K562 (cell line): ENCODE measurements around the gene CFAP298. TPM values are rescaled to one million over a fixed set of nuclear protein-coding genes. Genes with fewer than 3 reads are reported as not detected.

Experiments
- ADNP ChIP-seq: fragments of 200-800 bp; sonication (Bioruptor generic); IDR thresholded peaks from 2 replicates; pipeline ENCODE4 v1.6.1; 2016; ENCODE audit warnings: missing genetic modification characterization, missing compliant biosample characterization
- ATF1 ChIP-seq, 2 experiments: fragments of 450-650 bp in 1 of 2; IDR thresholded peaks; 2 replicates each; pipeline ENCODE4 v1.6.1; 2016; ENCODE audit warnings: missing compliant biosample characterization in 1 of 2, missing genetic modification characterization in 1 of 2
- ELF1 ChIP-seq: fragments of 200-800 bp; sonication (Bioruptor generic); IDR thresholded peaks from 2 replicates; pipeline ENCODE4 v1.6.1; 2016; ENCODE audit warnings: missing genetic modification characterization, missing compliant biosample characterization
- GABPB2 ChIP-seq: fragments of 250-450 bp; sonication (Bioruptor Pico); conservative IDR thresholded peaks from 2 replicates; pipeline ENCODE4 v1.5.1; 2021; ENCODE audit warnings: mild to moderate bottlenecking
- LCOR ChIP-seq: sonication (generic); formaldehyde crosslinking; IDR thresholded peaks from 2 replicates; pipeline ENCODE4 v1.8.0; 2022; ENCODE audit warnings: mild to moderate bottlenecking, missing genetic modification reagents
- MCM5 ChIP-seq: fragments of 450-650 bp; IDR thresholded peaks from 2 replicates; pipeline ENCODE4 v1.6.1; 2016; ENCODE audit warnings: low read depth
- NFRKB ChIP-seq: fragments of 450-650 bp; IDR thresholded peaks from 2 replicates; pipeline ENCODE4 v1.6.1; 2016; ENCODE audit warnings: low read depth
- PML ChIP-seq: IDR thresholded peaks from 2 replicates; pipeline ENCODE4 v1.6.1; 2012; ENCODE audit warnings: low read length, inconsistent platforms
- RFX1 ChIP-seq: fragments of 450-650 bp; IDR thresholded peaks from 2 replicates; pipeline ENCODE4 v1.6.1; 2016; ENCODE audit warnings: mild to moderate bottlenecking, moderate library complexity
- STAG1 ChIP-seq: sonication (generic); formaldehyde crosslinking; IDR thresholded peaks from 2 replicates; pipeline ENCODE4 v1.5.0; 2020; ENCODE audit warnings: missing genetic modification reagents, borderline replicate concordance
- ZBTB1 ChIP-seq: sonication (generic); formaldehyde crosslinking; IDR thresholded peaks from 2 replicates; pipeline ENCODE4 v1.8.1; 2023; ENCODE audit warnings: missing genetic modification reagents, low read depth, mild to moderate bottlenecking, borderline replicate concordance
- ZNF224 ChIP-seq: sonication (generic); formaldehyde crosslinking; IDR thresholded peaks from 2 replicates; pipeline ENCODE4 v1.8.0; 2022; ENCODE audit warnings: mild to moderate bottlenecking, missing genetic modification reagents
- ZNF79 ChIP-seq: fragments of 250-450 bp; sonication (Bioruptor Pico); IDR thresholded peaks from 2 replicates; pipeline ENCODE4 v1.4.0; 2020; ENCODE audit warnings: low read depth, mild to moderate bottlenecking, moderate library complexity
- polyA plus RNA-seq, 8 experiments: library from polyadenylated mRNA; depleted of rRNA in 4 of 8; stranded (reverse) in 5 of 8; unstranded in 3 of 8; fragments of >200 nt; fragmentation: Nextera tagmentation in 2 of 8; fragmentation: Illumina TruSeq in 1 of 8; extraction: Ambion mirVana in 2 of 8; extraction: Trizol in 1 of 8; gene quantifications; 2 replicates each; pipeline versions ENCODE4 v1.2.1 to v1.2.3, GENCODE V29; 2011 to 2014; ENCODE audit warnings: inconsistent platforms in 1 of 8, missing spikeins in 1 of 8
- total RNA-seq, 7 experiments: library from RNA; depleted of rRNA in 6 of 7; stranded (reverse); fragments of >200 nt in 6 of 7; fragmentation: Illumina TruSeq in 2 of 7; extraction: Trizol in 2 of 7; gene quantifications; 2 replicates each; pipeline versions ENCODE4 v1.2.1 to v1.2.3, GENCODE V29; 2011 to 2021; ENCODE audit warnings: low replicate concordance in 1 of 7
- TF ChIP-seq, protein P1 (sequence below), 2 experiments: IDR thresholded peaks; 2 replicates each; pipeline ENCODE4 v1.6.1; 2012; ENCODE audit warnings: improper control_type of control experiment in 2 of 2, low read depth in 2 of 2, low read length in 2 of 2, borderline replicate concordance in 1 of 2
- TF ChIP-seq, protein P2 (sequence below): fragments of 450-650 bp; IDR thresholded peaks from 2 replicates; pipeline ENCODE4 v1.6.1; 2018; ENCODE audit not compliant: partially characterized antibody
- TF ChIP-seq, protein P3 (sequence below): fragments of 250-450 bp; sonication (Bioruptor Pico); IDR thresholded peaks from 2 replicates; pipeline ENCODE4 v1.8.0; 2021; ENCODE audit warnings: mild to moderate bottlenecking, moderate library complexity

The CFAP298 gene
- total and polyA plus RNA-seq, 9 of the 15 experiments (the other 6 are each of a cell fraction or from before 2014, with no cell fraction given) = 31.4 to 178 (median 89.7) TPM

DNA sequence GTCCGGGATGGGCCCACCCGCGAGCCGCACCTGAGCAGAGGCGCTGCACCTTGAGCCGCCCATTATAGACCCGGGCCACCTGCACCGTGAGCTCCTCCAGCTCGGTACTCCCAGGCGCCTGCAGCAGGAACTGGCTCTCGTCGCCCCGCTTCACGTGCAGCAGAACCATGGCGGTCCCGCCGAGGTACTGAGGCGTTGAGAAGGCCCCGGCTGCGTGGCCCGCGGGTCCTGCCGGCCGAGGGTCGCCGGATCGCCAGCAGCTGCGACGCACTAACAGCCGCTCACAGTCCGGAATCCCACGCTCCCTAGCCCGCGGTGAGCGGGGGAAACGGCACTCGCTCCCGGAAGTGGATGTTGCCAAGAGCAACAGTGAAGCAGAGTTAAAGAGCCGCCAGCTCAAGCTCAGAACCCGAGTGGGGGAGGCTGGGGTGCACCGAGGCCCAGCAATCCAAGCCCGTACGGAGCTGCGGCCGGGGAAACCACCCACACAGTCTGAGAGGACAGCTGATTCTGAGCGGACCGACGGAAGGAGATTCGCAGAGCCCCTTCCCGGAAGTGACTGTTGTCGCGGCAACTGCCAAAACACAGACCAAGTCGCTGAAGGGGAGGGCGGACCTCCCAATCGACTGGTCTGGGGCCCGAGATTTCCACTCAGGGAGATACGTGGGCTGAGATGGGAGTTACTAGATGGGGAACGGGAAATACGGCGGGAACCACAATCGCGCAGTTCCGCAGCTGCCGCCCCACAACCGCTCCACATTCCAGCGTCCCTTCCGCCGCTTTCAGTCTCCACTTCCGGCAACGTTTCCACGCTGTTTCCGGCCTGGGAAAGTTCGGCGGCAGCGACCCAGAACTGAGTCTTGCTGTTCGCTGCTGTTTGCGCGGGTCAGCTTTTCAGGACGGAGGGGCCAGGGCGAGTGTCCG lies at the start of gene CFAP298 (continued):
- TF ChIP-seq, protein P1, sequence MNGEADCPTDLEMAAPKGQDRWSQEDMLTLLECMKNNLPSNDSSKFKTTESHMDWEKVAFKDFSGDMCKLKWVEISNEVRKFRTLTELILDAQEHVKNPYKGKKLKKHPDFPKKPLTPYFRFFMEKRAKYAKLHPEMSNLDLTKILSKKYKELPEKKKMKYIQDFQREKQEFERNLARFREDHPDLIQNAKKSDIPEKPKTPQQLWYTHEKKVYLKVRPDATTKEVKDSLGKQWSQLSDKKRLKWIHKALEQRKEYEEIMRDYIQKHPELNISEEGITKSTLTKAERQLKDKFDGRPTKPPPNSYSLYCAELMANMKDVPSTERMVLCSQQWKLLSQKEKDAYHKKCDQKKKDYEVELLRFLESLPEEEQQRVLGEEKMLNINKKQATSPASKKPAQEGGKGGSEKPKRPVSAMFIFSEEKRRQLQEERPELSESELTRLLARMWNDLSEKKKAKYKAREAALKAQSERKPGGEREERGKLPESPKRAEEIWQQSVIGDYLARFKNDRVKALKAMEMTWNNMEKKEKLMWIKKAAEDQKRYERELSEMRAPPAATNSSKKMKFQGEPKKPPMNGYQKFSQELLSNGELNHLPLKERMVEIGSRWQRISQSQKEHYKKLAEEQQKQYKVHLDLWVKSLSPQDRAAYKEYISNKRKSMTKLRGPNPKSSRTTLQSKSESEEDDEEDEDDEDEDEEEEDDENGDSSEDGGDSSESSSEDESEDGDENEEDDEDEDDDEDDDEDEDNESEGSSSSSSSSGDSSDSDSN (IDR thresholded peaks at IDR 0.05; ENCODE audit: borderline replicate concordance in 1 of 2, low read depth in 2 of 2, low read length in 2 of 2) = peak; percentile 100
- TF ChIP-seq ELF1 = peak; percentile 97
- TF ChIP-seq ZBTB1 (CRISPR knock-in tag) = peak; percentile 15; the same call in 1 of the 2 replicates
- no peak for TF ChIP-seq MCM5
- TF ChIP-seq GABPB2 = no peak
- no peak for TF ChIP-seq ADNP (tag)
- peak; percentile 21; the same call in 1 of the 2 replicates for TF ChIP-seq PML
- peak; percentile 62; the same call in 1 of the 2 replicates for TF ChIP-seq LCOR
- no peak for TF ChIP-seq ZNF79 (CRISPR knock-in tag)
- peak; percentile 77; the same call in 1 of the 2 replicates for TF ChIP-seq NFRKB
- peak; percentile 99 for TF ChIP-seq RFX1
- TF ChIP-seq ATF1 (CRISPR knock-in tag; IDR thresholded peaks at IDR 0.05) = no peak
- peak; percentile 91 for TF ChIP-seq ATF1 (tag; IDR thresholded peaks at IDR 0.05)
- TF ChIP-seq, protein P2, sequence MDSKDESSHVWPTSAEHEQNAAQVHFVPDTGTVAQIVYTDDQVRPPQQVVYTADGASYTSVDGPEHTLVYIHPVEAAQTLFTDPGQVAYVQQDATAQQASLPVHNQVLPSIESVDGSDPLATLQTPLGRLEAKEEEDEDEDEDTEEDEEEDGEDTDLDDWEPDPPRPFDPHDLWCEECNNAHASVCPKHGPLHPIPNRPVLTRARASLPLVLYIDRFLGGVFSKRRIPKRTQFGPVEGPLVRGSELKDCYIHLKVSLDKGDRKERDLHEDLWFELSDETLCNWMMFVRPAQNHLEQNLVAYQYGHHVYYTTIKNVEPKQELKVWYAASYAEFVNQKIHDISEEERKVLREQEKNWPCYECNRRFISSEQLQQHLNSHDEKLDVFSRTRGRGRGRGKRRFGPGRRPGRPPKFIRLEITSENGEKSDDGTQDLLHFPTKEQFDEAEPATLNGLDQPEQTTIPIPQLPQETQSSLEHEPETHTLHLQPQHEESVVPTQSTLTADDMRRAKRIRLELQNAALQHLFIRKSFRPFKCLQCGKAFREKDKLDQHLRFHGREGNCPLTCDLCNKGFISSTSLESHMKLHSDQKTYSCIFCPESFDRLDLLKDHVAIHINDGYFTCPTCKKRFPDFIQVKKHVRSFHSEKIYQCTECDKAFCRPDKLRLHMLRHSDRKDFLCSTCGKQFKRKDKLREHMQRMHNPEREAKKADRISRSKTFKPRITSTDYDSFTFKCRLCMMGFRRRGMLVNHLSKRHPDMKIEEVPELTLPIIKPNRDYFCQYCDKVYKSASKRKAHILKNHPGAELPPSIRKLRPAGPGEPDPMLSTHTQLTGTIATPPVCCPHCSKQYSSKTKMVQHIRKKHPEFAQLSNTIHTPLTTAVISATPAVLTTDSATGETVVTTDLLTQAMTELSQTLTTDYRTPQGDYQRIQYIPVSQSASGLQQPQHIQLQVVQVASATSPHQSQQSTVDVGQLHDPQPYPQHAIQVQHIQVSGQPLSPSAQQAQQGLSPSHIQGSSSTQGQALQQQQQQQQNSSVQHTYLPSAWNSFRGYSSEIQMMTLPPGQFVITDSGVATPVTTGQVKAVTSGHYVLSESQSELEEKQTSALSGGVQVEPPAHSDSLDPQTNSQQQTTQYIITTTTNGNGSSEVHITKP = peak; percentile 96
- no peak for TF ChIP-seq STAG1
- TF ChIP-seq, protein P3, sequence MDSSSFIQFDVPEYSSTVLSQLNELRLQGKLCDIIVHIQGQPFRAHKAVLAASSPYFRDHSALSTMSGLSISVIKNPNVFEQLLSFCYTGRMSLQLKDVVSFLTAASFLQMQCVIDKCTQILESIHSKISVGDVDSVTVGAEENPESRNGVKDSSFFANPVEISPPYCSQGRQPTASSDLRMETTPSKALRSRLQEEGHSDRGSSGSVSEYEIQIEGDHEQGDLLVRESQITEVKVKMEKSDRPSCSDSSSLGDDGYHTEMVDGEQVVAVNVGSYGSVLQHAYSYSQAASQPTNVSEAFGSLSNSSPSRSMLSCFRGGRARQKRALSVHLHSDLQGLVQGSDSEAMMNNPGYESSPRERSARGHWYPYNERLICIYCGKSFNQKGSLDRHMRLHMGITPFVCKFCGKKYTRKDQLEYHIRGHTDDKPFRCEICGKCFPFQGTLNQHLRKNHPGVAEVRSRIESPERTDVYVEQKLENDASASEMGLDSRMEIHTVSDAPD (CRISPR knock-in tag) = no peak
- TF ChIP-seq ZNF224 (CRISPR knock-in tag) = no peak
